GM03348 (cell line): ENCODE data around the gene RTL1.
A peak's percentile ranks its signal among the peaks of the same experiment; 100 is the strongest.

ENCODE experiments used
- DNase-seq: peaks from one replicate; pipeline ENCODE4 v3.0.0; 2012; ENCODE audit warnings: low spot score

Gene RTL1

DNA sequence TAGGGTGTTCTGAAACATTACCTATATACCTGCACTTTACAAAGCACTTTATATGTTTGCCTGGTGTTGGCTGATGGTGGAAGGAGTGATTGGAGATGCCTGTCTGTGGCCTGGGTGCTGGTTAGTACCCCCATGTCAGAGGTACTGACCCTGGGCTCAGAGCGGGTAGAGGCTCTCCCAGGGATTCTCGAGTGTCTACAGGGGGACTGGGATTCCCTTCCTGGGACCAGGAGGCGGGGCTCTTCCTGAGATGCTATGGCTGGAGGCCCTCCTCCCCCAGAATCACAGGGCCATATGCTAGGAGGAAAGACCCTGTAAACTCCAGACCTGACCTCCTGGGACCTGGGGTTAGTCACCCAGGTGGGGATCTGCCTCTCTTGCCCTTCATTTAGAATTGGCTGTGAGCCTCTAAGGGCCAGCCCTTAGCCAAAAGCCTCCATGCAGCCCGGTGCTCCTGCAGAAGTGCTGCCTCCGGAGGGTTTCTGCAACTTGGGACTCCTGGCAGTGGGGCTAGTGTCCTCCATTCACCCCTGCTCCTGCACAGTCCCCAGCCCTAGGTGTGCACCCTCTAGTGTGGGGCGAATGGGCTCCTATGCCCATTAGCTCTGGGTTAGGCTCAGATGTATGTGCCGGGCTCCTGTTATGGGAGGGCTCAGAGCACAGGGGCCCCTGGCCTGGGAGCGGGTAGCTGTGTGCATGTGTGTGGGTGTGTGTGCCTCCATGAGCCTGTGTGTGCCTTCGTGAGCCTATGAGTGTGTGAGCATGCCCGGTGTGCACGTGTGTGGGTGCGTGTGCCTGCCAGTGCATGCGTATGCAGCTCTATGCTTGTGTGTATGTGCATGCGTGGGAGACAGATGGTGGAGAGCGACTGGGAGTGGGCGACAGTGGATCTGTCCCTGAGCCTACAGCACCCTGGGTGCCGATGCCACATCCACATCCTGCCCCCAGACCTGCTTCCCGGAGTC, 36.6 kb downstream of the RTL1 start:
- DNase-seq: no peak

DNA sequence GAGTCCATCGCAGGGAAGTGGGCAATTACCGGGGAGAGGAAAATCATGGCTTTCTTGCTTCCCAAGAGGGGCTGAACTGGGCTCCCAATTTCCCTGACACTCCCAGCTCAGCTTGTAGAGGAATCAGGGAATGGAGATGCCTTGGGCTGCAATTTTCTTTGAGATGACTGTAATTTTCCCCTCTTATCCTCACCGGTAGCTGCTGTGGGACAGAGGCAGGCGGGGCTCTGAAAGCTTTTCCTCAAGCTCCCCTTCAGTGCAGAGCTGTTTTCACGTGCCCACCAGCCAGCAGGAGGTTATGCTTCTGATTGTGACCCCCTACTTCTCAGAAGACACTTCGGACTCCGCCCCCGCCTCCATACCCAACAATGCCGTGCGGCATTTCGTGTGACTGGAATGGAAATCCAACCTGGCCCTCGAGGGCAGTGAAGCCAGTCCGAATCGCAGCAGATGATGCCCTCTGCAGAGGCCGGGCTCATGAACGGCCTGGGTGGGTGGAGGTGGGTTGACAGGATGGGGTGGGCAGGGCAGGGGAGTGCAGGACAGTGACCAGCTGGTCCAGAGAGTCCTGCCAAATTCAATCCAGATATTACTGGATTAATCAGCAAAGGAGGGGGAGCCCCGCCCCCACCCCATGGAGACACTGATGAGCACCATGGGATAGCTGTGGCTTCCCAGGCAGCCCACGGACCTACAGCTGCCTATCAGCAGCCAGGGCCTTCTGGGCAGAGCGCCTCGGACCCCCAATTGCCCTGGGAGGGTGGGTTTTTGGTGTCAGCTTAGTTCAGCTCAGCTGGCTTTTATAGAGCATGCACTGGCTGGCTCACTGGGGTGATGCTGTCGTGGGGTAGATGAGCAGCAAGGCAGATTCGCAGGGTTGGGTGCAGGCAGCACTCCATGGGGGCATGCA, 37.6 kb downstream of the RTL1 start:
- DNase-seq: no peak

GRCh38 chr14:100864960-100865681, 38.4 kb downstream of the RTL1 start:
- peak; percentile 58 for DNase-seq

DNA sequence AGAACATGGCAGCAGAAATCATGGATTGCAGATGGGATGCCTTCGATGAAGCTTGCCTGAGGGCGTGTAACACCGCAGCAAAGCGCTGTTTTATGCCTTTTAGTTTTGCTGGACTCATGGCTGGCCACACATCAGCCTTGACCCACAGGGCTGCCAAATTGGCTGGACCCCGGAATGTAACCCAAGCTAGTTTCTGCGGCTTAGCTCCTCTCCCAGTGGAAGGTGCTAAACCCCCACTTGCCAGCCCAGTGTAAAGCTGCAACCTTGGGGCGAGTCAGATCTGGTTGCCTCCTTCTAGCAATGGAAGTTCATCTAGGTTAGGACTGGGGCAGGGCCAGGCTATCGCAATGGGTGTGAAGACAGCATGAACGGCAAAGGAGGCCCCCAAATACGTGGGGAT, 39.3 kb downstream of the RTL1 start:
- DNase-seq: no peak

DNA sequence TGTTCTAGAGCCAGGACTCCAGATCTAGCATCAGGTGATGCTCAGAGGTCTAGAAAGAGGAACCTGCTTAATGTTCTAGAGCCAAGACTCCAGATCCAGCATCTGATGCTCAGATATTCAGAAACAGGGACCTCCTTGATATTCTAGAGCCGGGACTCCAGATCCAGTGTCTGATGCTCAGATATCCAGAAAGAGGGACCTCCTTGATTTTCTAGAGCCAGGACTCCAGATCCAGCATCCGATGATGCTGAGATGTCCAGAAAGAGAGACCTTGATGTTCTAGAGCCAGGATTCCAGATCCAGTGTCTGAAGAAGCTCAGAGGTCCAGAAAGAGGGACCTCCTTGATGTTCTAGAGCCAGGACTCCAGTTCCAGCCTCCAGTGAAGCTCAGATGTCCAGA, 40.7 kb downstream of the RTL1 start:
- no peak for DNase-seq

DNA sequence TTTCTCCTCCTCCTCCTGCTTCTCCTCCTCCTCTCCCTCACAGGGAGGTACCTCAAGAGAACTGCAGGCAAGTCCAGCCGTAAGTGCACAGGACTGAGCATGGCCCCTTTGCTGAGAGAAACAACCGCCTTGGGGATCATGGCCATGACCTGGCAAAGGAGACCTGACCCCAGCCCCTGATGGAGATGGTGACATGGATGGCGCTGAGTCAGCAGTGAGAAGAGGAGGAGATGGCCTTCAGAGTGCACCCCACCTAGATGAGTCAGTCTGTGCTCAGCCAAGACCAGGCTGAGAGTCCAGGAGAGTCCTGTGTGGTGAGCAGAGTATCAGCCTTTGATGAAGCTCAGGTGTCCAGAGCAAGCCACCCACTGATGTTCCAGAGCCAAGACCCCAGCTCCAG, 41.2 kb downstream of the RTL1 start:
- no peak for DNase-seq

- DNase-seq: no peak
Observed at GRCh38 chr14:100861937-100862247, 41.6 kb downstream of the RTL1 start.

- DNase-seq: no peak
Observed at GRCh38 chr14:100861188-100861936, 42.2 kb downstream of the RTL1 start.

GRCh38 chr14:100860556-100861187, 42.9 kb downstream of the RTL1 start:
- no peak for DNase-seq

GRCh38 chr14:100859781-100860180, 43.7 kb downstream of the RTL1 start:
- DNase-seq: no peak

DNA sequence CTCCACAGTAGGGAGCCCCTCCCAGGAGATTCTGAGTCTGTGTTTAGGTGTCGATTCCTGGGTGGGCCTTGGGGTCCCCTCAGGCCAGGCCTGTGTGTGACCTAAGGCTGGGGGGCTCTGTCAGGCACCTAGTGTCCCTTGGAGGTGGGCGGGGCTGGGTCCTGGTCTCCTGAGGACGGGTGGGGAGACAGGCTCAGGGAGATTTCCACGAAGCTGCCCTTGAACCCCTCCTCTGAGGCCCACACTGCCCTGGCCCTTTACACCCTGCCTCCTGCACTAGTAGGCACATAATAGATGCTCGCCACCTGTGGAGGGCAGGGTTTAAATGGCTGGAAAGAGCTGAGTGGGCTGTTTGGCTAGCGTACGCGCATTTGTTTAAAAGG, 44.7 kb downstream of the RTL1 start:
- DNase-seq: no peak

- no peak for DNase-seq
Observed at GRCh38 chr14:100857923-100858837, 45.3 kb downstream of the RTL1 start.

DNA sequence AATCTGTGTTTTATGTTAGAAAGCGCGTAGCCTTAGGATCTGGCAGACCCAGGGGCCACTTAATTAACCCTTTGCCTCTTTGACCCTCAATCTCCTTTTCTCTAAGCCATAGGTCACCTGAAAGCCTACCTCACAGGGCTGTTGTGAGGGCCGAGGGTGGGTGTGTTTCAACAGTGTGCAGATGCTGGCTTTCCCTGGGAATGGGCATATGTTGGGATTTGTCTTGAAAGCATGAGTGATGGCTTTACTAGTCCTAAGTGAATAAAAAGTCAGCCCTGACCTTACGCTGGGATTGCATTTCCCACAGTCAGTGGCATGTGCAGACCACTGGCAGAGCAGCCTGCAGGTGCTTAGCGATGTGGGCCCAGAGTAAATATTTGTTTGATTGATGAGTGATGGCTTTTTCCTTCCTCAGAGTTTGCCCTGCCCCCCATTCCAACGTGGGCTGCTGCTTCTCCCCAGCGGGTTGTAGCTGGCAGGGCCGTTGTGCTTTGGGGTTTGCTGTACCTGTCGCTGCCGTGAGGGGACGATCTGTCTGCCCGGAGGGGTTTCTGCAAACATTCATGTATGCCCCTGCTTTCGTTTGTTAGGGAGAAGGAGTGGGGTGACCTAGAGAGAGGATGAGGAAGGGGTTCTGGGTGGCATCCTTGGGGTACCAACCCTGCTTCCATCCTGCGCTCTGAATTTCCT, 46.1 kb downstream of the RTL1 start:
- no peak for DNase-seq

DNA sequence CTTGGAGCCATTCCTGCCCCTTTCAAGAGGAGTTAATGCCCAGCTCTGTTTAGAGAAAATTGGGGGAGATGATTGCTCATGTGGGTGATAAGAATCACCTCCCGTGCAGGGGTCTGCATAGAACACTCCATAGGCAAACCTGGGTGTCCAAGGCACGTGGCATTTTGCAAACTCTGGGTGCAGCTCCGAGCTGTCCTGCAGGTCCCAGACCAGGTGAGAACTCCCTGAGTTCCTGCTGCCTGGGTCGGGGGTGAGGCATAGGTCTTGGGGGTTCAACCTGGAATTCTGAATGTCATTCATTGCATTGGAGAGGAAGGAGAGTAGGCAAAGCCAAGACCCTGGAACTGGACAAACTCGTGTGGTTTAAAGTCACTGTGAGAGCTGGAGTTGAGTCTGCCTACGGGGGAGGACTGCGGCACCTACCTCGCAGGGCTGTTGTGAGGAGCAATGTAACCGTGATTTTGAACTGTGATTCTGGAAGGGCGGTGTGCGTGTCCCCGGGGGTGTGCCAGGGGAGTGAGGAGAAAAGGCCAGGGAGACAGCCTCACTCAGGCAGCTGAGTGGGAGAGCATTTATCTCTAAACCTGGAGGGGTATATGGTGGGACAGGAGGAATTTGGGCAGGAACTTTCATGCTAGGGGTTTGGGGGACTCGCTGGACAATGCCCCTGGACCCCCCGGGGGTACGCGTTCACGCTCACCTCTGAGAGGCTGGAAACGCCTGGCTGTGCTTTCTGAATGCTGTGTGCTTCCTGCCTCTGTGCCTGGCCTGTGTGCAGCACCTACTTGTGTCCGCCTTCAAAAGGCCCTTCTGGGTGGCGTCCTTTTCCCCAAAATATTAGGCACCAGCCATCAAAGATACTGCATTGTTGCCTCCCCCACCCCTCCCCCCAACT, 47.2 kb downstream of the RTL1 start:
- DNase-seq: no peak

DNA sequence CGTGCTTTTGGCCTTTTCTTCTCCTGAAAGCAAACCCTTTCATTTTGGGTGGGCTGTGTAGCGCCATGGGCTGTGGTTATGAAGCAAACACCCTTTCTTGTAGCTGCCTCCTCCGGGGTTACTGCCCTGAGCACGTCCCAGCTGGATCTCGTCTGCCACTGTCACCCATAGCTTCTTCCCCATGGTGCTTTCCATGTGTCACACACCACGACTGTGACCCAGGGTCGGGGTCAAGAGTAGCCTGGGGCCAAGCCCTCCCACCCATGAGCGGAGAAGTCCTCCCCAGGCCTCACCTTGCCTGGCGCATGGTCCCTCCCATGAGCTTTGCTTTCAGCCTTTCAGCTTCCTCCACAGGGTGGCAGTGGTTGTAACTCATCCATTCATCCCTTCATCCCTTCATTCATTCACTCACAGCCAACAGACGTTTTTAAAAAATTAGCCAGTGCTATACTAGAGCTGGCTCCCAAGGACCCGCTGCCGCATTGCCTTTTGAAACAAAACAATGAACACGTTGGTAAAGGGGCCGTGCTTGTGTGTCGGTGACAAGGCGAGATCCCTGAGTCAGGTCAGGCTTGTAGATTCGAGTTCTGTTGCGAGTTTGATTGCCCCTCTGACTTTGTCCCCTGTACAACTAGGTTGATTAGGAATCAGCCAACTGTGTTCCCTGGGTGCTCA, 48.1 kb downstream of the RTL1 start:
- DNase-seq: no peak

GRCh38 chr14:100854435-100854834, 49.1 kb downstream of the RTL1 start:
- DNase-seq: no peak

GRCh38 chr14:100851946-100852620, 51.4 kb downstream of the RTL1 start:
- no peak for DNase-seq
